Karpas-422 (cell line): ENCODE data around the gene ATRN. TPM values are rescaled to one million over a fixed set of nuclear protein-coding genes. Genes with fewer than 3 reads are reported as not detected.
A peak's percentile ranks its signal among the peaks of the same experiment; 100 is the strongest.

Experiments
- DNase-seq: peaks from one replicate; pipeline ENCODE4 v3.0.0-alpha.2; 2015
- H2AFZ ChIP-seq: fragments of 200-600 bp; sonication (generic); 2 replicates; pipeline ENCODE4 v1.6.1; 2014; ENCODE audit warnings: antibody characterized with exemption, low read length, mixed read lengths
- H3K27ac ChIP-seq: fragments of 200-600 bp; sonication (generic); 2 replicates; pipeline ENCODE4 v1.5.1; 2014; ENCODE audit warnings: mild to moderate bottlenecking, low read length, moderate library complexity
- H3K27me3 ChIP-seq: fragments of 200-600 bp; sonication (generic); 2 replicates; pipeline ENCODE4 v1.6.1; 2014; ENCODE audit warnings: low read length, mixed read lengths
- H3K36me3 ChIP-seq: fragments of 200-600 bp; sonication (generic); 2 replicates; pipeline ENCODE4 v1.6.1; 2014; ENCODE audit warnings: low read length, mixed read lengths; ENCODE audit not compliant: insufficient read depth
- H3K4me1 ChIP-seq: fragments of 200-600 bp; sonication (generic); 2 replicates; pipeline ENCODE4 v1.6.1; 2014; ENCODE audit warnings: mild to moderate bottlenecking, low read length, mixed read lengths
- H3K4me2 ChIP-seq: fragments of 200-600 bp; sonication (generic); 2 replicates; pipeline ENCODE4 v1.6.1; 2014; ENCODE audit warnings: low read length, low read depth, mild to moderate bottlenecking; ENCODE audit not compliant: poor library complexity, severe bottlenecking
- H3K4me3 ChIP-seq: fragments of 200-600 bp; sonication (generic); 2 replicates; pipeline ENCODE4 v1.5.1; 2014; ENCODE audit warnings: mild to moderate bottlenecking, antibody characterized with exemption, low read length, mixed read lengths
- H3K79me2 ChIP-seq: fragments of 200-600 bp; sonication (generic); 2 replicates; pipeline ENCODE4 v1.6.1; 2014; ENCODE audit warnings: mild to moderate bottlenecking, low read length, mixed read lengths
- H3K9ac ChIP-seq: fragments of 200-600 bp; sonication (generic); 2 replicates; pipeline ENCODE4 v1.6.0; 2014; ENCODE audit warnings: low read length
- H3K9me2 ChIP-seq: fragments of 200-600 bp; sonication (generic), shearing (Covaris generic); replicated peaks from 2 replicates; pipeline ENCODE4 v1.6.0; 2014; ENCODE audit warnings: mild to moderate bottlenecking, low read length, moderate library complexity; ENCODE audit not compliant: insufficient read depth
- H3K9me3 ChIP-seq: fragments of 300-700, 200-600 bp; sonication (generic); 2 replicates; pipeline ENCODE4 v1.6.1; 2014; ENCODE audit warnings: low read length, mixed read lengths
- H4K20me1 ChIP-seq: fragments of 200-600 bp; sonication (generic); 2 replicates; pipeline ENCODE4 v1.6.1; 2014; ENCODE audit warnings: mild to moderate bottlenecking, antibody characterized with exemption, low read length, low read depth; ENCODE audit not compliant: insufficient read depth
- total RNA-seq: library from RNA; depleted of rRNA; stranded (reverse); fragments of >200 nt; shearing (Covaris generic); gene quantifications from 2 replicates; pipeline ENCODE4 v1.2.3, GENCODE V29; 2014; ENCODE audit warnings: low replicate concordance

The ATRN gene
- total RNA-seq, 1 experiment from 2014 or later, result 8.2 TPM

GRCh38 chr20:3553663-3554062 lies 82.8 kb downstream of the ATRN start:
- no peak overlapping the region for H3K4me3 ChIP-seq
- DNase-seq, result no peak
- H3K9ac ChIP-seq, result no peak overlapping the region
- H3K27me3 ChIP-seq, result no peaks in the 10 kb centered on the region
- H2AFZ ChIP-seq, result no peak overlapping the region
- no peaks in the 10 kb centered on the region for H4K20me1 ChIP-seq
- H3K27ac ChIP-seq, result no peak overlapping the region
- no peaks in the 10 kb centered on the region for H3K9me3 ChIP-seq
- peaks cover 13% of the 10 kb centered on the region for H3K4me1 ChIP-seq
- no peaks in the 10 kb centered on the region for H3K9me2 ChIP-seq
- no peak overlapping the region for H3K4me2 ChIP-seq
- H3K79me2 ChIP-seq, result no peaks in the 10 kb centered on the region
- no peaks in the 10 kb centered on the region for H3K36me3 ChIP-seq

- no peak for DNase-seq
- no peak overlapping the region for H3K4me2 ChIP-seq
- H3K79me2 ChIP-seq, result no peaks in the 10 kb centered on the region
- H3K36me3 ChIP-seq, result no peaks in the 10 kb centered on the region
- H3K9ac ChIP-seq, result no peak overlapping the region
- H3K4me3 ChIP-seq, result no peak overlapping the region
- no peaks in the 10 kb centered on the region for H3K27me3 ChIP-seq
- H2AFZ ChIP-seq, result no peak overlapping the region
- no peaks in the 10 kb centered on the region for H3K9me2 ChIP-seq
- peaks cover 25% of the 10 kb centered on the region for H3K4me1 ChIP-seq
- no peaks in the 10 kb centered on the region for H3K9me3 ChIP-seq
- no peak overlapping the region for H3K27ac ChIP-seq
- H4K20me1 ChIP-seq, result no peaks in the 10 kb centered on the region
Measured at GRCh38 chr20:3557237-3557785, 86.5 kb downstream of the ATRN start.

- Histone ChIP-seq H3K36me3 (no peaks in the 10 kb centered on the region), H3K79me2 (no peaks in the 10 kb centered on the region), H3K4me3 (no peak overlapping the region), H4K20me1 (no peaks in the 10 kb centered on the region), H2AFZ (no peak overlapping the region), H3K27ac (0 out of 2 replicates have a peak overlapping the region, but pooled peaks have one; percentile 3), H3K4me2 (peak overlapping the region; percentile 33), H3K9me2 (no peaks in the 10 kb centered on the region), H3K4me1 (peaks cover 25% of the 10 kb centered on the region), H3K9me3 (no peaks in the 10 kb centered on the region), H3K27me3 (no peaks in the 10 kb centered on the region), H3K9ac (no peak overlapping the region)
- DNase-seq, result no peak
Measured at GRCh38 chr20:3559231-3559630, 88.4 kb downstream of the ATRN start.

GRCh38 chr20:3559637-3560036 lies 88.8 kb downstream of the ATRN start:
- H3K9ac ChIP-seq, result no peak overlapping the region
- 0 out of 2 replicates have a peak overlapping the region, but pooled peaks have one; percentile 3 for H3K27ac ChIP-seq
- H3K4me2 ChIP-seq, result peak overlapping the region; percentile 33
- H3K4me1 ChIP-seq, result peaks cover 25% of the 10 kb centered on the region
- H3K27me3 ChIP-seq, result no peaks in the 10 kb centered on the region
- H3K79me2 ChIP-seq, result no peaks in the 10 kb centered on the region
- no peak overlapping the region for H2AFZ ChIP-seq
- no peaks in the 10 kb centered on the region for H3K36me3 ChIP-seq
- H4K20me1 ChIP-seq, result no peaks in the 10 kb centered on the region
- no peak for DNase-seq
- no peaks in the 10 kb centered on the region for H3K9me2 ChIP-seq
- H3K9me3 ChIP-seq, result no peaks in the 10 kb centered on the region
- H3K4me3 ChIP-seq, result no peak overlapping the region

GRCh38 chr20:3560162-3560561 lies 89.3 kb downstream of the ATRN start:
- no peaks in the 10 kb centered on the region for H3K9me2 ChIP-seq
- H3K27ac ChIP-seq, result no peak overlapping the region
- no peaks in the 10 kb centered on the region for H3K36me3 ChIP-seq
- H3K79me2 ChIP-seq, result no peaks in the 10 kb centered on the region
- H3K27me3 ChIP-seq, result no peaks in the 10 kb centered on the region
- H4K20me1 ChIP-seq, result no peaks in the 10 kb centered on the region
- H3K9me3 ChIP-seq, result no peaks in the 10 kb centered on the region
- H3K4me3 ChIP-seq, result no peak overlapping the region
- H2AFZ ChIP-seq, result no peak overlapping the region
- no peak for DNase-seq
- peaks cover 24% of the 10 kb centered on the region for H3K4me1 ChIP-seq
- H3K9ac ChIP-seq, result no peak overlapping the region
- H3K4me2 ChIP-seq, result peak overlapping the region; percentile 33

- no peaks in the 10 kb centered on the region for H3K79me2 ChIP-seq
- H3K4me1 ChIP-seq, result peaks cover 19% of the 10 kb centered on the region
- H3K9me2 ChIP-seq, result no peaks in the 10 kb centered on the region
- H3K4me2 ChIP-seq, result no peak overlapping the region
- no peak overlapping the region for H2AFZ ChIP-seq
- no peaks in the 10 kb centered on the region for H4K20me1 ChIP-seq
- no peaks in the 10 kb centered on the region for H3K36me3 ChIP-seq
- H3K9me3 ChIP-seq, result no peaks in the 10 kb centered on the region
- no peak overlapping the region for H3K27ac ChIP-seq
- no peaks in the 10 kb centered on the region for H3K27me3 ChIP-seq
- no peak overlapping the region for H3K4me3 ChIP-seq
- no peak for DNase-seq
- H3K9ac ChIP-seq, result no peak overlapping the region
Measured at GRCh38 chr20:3560578-3560977, 89.8 kb downstream of the ATRN start.

- DNase-seq, result no peak
- Histone ChIP-seq H3K9me3 (no peaks in the 10 kb centered on the region), H3K36me3 (no peaks in the 10 kb centered on the region), H3K27ac (no peak overlapping the region), H3K79me2 (no peaks in the 10 kb centered on the region), H3K9me2 (no peaks in the 10 kb centered on the region), H3K4me1 (peaks cover 12% of the 10 kb centered on the region), H3K4me3 (no peak overlapping the region), H2AFZ (no peak overlapping the region), H3K9ac (no peak overlapping the region), H4K20me1 (no peaks in the 10 kb centered on the region), H3K27me3 (no peaks in the 10 kb centered on the region), H3K4me2 (no peak overlapping the region)
Measured at GRCh38 chr20:3563133-3563532, 92.3 kb downstream of the ATRN start.

GRCh38 chr20:3563548-3564177 lies 92.8 kb downstream of the ATRN start:
- no peak overlapping the region for H3K4me2 ChIP-seq
- no peak overlapping the region for H3K27ac ChIP-seq
- peak; percentile 76 for DNase-seq
- H3K4me1 ChIP-seq, result peaks cover 12% of the 10 kb centered on the region
- H3K4me3 ChIP-seq, result no peak overlapping the region
- H2AFZ ChIP-seq, result no peak overlapping the region
- H3K79me2 ChIP-seq, result no peaks in the 10 kb centered on the region
- no peaks in the 10 kb centered on the region for H3K9me3 ChIP-seq
- no peaks in the 10 kb centered on the region for H3K27me3 ChIP-seq
- no peak overlapping the region for H3K9ac ChIP-seq
- H3K9me2 ChIP-seq, result no peaks in the 10 kb centered on the region
- H4K20me1 ChIP-seq, result no peaks in the 10 kb centered on the region
- H3K36me3 ChIP-seq, result no peaks in the 10 kb centered on the region
